GM12892 (cell line): Measurements from ENCODE around the gene CST7.

Experiments
- POLR2A ChIP-seq: IDR thresholded peaks from 2 replicates; pipeline ENCODE4 v1.6.1; 2011; ENCODE audit warnings: low read depth, low read length, control low read depth
- POLR2AphosphoS5 ChIP-seq: IDR thresholded peaks from 2 replicates; pipeline ENCODE4 v1.6.1; 2011; ENCODE audit warnings: low read depth, low read length, control low read depth
- TAF1 ChIP-seq: IDR thresholded peaks from 2 replicates; pipeline ENCODE4 v1.6.1; 2011; ENCODE audit warnings: low read depth, mild to moderate bottlenecking, control low read depth, low read length, borderline replicate concordance

DNA sequence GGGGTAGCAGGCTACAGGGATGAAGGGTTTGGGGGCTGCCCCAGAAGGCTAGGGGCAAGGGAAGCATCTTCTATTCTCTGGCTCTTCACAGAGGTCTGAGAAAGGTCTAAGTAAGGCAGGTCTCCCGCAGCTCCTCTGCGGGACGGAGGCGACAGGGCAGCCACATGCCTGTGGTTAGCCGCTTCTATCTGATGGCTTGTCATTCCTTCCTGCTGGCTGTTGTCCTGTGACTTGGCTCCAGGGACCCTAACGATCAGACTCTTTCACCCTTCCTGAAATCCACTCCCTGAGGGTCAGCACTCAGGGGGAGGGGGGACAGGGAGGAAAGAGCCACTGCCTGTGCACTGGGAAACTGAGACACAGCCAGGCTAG is 673 bp downstream of the CST7 start:
- no peak for TF ChIP-seq POLR2A
- no peak for TF ChIP-seq POLR2AphosphoS5
- no peak for TF ChIP-seq TAF1
